ENCODE results near the gene NDUFV2.

The NDUFV2 gene

DNA sequence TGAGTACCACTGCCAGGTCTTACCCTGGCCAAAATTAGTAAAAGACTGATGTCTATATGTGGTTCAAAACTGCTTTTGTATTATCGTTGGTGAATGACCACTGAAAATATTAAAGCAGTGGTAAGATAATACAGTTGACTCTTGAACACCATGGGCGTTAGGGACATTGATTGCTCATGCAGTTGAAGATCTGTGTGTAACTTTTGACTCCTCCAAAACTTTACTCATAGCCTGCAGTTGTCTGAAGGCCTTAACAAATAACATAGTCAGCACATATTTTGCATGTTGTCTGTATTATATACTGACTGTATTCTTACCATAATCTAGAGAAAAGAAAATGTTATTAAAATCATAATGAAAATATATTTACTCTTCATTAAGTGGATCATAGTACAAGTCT, 28.3 kb downstream of the NDUFV2 start:
- no peak overlapping the region for H3K4me3 ChIP-seq
- DNase-seq (ENCODE audit: low spot score): no peak
- TF ChIP-seq, protein P1, sequence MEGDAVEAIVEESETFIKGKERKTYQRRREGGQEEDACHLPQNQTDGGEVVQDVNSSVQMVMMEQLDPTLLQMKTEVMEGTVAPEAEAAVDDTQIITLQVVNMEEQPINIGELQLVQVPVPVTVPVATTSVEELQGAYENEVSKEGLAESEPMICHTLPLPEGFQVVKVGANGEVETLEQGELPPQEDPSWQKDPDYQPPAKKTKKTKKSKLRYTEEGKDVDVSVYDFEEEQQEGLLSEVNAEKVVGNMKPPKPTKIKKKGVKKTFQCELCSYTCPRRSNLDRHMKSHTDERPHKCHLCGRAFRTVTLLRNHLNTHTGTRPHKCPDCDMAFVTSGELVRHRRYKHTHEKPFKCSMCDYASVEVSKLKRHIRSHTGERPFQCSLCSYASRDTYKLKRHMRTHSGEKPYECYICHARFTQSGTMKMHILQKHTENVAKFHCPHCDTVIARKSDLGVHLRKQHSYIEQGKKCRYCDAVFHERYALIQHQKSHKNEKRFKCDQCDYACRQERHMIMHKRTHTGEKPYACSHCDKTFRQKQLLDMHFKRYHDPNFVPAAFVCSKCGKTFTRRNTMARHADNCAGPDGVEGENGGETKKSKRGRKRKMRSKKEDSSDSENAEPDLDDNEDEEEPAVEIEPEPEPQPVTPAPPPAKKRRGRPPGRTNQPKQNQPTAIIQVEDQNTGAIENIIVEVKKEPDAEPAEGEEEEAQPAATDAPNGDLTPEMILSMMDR (IDR thresholded peaks at IDR 0.05): no peak
- no peak overlapping the region for H3K27ac ChIP-seq

DNA sequence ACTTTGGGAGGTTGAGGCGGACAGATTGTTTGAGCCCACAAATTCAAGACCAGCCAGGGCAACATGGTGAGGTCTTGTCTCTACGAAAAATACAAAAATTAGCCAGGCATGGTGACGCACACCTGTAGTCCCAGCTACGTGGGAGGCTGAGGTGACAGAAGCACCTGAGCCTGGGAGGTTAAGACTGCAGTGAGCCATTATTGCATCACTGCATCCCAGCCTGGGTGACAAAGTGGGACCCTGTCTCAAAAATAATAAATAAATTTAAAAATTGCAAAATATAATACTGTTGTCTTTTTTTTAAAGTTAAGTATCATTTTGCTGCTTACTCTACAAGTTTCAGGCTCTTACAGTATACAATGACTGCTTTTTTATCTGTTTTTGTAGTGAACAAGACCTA, 30.1 kb downstream of the NDUFV2 start:
- Histone ChIP-seq H3K27ac (no peak overlapping the region), H3K4me3 (no peak overlapping the region)
- no peak for DNase-seq (ENCODE audit: low spot score)
- TF ChIP-seq, protein P1 (IDR thresholded peaks at IDR 0.05): no peak

DNA sequence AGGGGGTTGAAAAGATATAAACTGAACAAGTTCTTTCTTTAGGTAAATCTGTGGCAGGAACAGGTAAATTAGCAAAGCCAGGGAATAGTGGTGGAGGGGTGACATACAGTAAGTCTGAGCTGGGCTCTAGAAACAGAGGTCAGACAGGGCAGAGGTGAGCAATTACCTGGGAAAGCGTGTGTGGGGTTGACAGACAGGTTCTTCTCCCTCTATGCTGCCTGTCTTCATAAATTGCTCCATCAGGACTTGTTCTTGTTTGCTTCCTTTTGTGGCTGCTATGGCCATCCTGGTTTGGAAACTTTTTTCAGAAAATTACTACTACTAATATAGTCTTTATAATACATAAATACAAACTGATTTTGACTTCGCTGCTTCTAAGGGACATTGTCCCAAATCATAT, 30.7 kb downstream of the NDUFV2 start:
- Histone ChIP-seq H3K4me3 (no peak overlapping the region), H3K27ac (no peak overlapping the region)
- DNase-seq (ENCODE audit: low spot score): no peak
- TF ChIP-seq, protein P1 (IDR thresholded peaks at IDR 0.05): no peak

DNA sequence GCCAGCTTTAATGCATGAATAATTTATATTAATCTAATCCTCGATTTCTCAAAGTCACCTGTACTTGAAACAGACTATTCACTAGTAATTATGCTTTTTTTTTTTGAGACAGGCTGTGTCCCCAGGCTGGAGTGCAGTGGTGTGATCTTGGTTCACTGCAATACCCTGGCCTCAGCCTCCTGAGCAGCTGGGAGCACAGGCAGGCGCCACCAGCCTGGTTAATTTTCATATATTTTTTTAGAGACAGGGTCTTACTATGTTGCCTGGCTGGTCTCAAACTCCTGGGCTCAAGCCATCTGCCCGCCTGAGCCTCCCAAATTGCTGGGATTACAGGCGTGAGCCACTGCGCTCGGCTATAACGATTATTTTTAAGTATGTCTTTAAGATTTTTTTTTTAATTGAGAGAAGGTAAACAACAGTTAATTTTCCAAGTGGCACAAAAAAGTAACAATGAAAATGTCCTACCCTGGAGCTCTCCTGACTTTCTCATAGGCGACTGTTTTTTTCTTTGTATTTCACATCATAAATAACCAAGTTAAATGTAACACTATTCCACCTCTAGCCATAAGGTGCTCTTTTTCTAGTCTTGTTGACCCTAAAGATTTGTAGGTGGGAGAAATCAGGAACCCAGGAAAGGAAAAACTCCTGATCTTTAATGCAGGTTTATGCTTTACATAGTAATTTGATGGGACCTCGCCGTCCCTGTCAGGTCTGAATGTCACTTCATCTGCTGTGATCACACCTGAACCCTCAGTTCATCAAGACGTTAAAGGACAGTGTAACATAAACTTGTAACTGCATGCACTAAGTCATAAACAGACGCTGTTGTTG, 32.8 kb downstream of the NDUFV2 start:
- Histone ChIP-seq H3K27ac (peak overlapping the region; percentile 98 to 99), H3K4me3 (peak overlapping the region; percentile 85)
- DNase-seq (ENCODE audit: low spot score): no peak
- TF ChIP-seq, protein P1 (IDR thresholded peaks at IDR 0.05): no peak

DNA sequence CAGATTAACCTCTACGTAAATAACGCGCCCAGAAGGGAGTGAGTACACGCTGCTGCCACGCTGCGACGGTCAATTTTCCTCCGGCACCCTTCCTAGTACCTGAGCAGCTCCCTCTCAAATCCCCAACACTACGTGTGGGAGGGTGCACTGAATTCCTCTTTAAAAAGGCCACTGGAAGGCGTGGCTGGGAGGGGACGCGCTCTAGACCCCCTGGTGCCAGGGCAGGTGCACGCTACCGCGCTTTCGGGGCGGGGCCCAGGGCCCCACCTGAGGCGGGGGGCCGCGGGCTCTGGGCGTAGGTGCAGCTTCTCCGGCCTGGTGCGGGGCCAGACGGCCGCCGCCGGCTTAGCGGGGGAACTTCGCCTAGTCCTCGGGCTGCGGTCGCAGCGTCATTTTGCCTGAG, 33.4 kb downstream of the NDUFV2 start:
- H3K4me3 ChIP-seq: peak overlapping the region; percentile 85
- peak overlapping the region; percentile 98 to 99 for H3K27ac ChIP-seq
- DNase-seq (ENCODE audit: low spot score): no peak
- TF ChIP-seq, protein P1 (IDR thresholded peaks at IDR 0.05): no peak

DNA sequence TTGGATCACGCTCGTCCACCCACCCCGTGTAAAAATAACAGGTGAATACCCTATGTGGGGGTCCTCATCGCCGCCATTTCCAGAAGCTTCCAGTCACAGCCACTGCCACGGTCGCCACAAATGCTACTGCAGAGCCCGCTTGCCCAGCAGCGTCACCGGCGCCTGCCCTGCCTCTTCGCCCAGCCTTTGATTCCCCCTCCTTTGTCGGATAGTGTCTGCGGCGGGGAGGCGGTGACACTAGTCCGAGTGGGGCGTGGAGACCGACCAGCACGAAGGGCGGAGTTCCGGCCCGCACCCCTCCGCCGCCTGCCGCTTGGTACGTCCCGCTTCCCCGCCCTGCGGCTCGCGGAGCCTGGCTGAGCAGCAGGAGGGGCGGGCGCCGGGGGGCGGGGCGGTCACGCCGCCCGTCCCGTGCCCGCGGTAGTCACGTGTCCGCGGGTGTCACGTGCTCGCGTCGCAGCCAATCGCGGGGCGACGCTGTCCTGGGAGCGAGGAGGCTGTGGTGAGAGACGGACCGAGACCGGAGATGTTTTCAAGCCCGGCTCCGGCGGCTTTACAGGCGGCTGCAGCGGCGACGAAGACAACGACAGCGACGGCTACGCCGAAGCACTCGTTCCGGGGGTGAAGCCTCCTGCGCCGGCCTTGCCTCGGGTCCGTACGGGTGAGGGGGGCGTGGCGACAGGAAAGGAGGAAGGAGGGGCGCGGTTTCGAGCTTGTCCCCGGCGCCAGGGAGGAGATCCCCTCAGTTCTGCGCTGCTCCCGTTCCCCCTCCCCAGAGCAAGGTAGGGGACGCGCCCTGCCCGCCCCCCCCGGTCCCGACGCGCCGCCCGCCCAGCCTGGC, 34.0 kb downstream of the NDUFV2 start, which contains the start of gene ANKRD12:
ANKRD12 (plus strand) TSS at position 467 of the 841 bp plus-strand sequence. CDS start 45,652 bp downstream, outside the sequence.
- Histone ChIP-seq H3K27ac (peak within 1 kb of the TSS; percentile 98 to 99), H3K4me3 (peak within 1 kb of the TSS; percentile 85)
- TF ChIP-seq, protein P1 (IDR thresholded peaks at IDR 0.05): no peak
- DNase-seq (ENCODE audit: low spot score): peak; percentile 99
